Measurements from ENCODE around the gene GUCY1A1.
A peak's percentile ranks its signal among the peaks of the same experiment; 100 is the strongest.

The GUCY1A1 gene

DNA sequence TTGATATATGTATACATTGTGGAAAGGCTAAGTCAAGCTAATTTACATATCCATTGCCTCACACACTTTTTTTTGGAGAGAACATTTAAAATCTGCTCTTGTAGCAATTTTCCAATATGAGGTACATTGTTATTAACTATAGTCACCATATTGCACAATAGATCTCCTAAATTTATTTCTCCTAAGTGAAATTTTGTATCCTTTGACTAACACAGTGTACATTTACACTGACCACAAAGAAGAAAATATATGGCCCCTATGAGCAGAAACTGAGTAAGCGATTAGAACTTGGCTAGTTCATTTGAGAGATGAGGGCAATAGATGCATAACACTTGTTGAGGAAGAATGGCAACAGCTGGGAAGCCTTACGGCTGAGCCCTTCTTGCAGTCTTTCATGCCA is 71.9 kb downstream of the GUCY1A1 start:
- DNase-seq (ENCODE audit: low read depth): no peak

DNA sequence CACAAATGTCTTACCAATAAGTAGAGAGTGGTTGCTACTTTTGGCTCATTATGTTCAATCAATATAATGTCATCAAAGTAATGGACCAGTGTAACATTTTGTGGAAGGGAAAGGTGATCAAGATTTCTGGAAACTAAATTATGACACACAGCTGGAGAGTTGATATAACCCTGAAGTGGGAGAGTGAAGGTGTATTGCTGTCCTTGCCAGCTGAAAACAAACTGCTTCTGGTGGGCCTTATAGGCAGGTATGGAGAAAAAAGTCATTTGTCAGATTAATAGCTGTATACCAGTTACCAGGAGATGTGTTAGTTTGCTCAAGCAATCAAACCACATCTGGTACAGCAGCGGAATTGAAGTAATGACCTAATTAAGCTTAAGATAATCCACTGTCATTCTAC is 74.9 kb downstream of the GUCY1A1 start:
- DNase-seq (ENCODE audit: low read depth): no peak

DNA sequence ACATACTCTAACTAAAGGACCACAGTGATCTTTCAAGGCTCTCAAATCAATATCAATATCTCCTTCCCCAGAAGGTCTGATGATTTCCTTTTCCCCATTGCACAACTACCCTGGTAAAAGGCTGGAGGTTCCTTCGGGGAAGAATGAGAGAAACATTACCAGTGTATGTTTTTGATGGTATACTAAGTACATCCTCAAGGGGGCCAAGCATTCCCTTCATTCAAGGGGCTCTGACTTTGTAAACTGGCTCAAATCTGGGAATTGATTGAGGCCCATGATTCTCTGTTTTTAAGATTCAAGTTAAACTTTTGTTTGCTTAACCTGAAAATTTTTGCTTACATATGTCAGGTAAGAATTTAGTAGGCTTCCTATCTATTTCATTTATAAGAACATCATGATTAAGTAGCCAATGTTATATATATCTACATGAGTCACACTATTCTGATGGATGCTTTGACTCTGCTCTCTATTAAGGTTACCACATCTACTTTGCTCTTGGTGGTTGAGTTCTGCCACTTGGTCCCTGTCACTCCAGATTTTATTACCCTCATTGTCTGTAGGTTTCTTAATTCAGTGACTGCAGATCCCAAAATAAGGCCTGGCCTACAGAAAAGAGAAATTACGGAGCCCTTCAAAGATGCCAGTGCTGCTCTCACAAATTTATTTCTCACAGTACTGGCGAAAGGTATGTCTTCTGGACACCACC is 75.8 kb downstream of the GUCY1A1 start:
- DNase-seq (ENCODE audit: low read depth): no peak

DNA sequence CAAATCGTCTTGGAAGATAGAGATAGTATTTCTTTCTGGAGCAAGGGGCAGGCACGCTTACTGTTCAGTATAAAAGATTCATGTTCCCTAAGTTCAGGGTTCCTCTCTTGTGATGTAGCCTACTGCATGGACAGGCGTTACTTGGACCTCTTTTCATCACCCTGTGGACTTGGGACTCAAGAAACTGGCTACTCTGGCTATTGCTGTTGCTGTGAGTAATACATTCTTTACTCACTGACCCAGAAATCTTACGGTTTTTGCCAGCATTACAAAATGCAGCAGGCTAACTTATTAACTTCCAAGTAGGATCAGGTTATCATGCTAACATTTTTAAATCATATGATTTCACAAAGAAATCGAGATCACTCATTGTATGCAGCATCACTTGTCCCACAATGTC is 79.3 kb downstream of the GUCY1A1 start:
- no peak for DNase-seq (ENCODE audit: low read depth)

DNA sequence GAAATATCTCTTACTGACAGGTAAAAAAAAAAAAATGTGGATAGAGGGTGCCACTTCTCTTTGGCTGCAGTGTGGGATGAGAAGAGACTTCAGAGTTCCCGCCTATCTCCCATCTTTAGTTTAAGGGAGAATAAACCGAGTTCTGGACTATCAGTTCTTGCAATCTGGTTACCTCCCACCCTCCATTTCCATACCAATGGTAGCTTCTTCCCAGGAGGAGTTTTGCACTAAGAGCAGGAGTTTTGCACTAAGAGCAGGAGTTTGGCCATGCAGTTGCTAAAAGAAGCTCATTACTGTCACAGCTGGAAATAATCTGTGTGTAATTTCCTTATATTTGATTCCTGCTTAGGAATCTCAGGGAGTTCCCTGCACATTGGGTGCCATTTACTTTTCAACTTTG is 81.4 kb downstream of the GUCY1A1 start:
- no peak for DNase-seq (ENCODE audit: low read depth)

DNA sequence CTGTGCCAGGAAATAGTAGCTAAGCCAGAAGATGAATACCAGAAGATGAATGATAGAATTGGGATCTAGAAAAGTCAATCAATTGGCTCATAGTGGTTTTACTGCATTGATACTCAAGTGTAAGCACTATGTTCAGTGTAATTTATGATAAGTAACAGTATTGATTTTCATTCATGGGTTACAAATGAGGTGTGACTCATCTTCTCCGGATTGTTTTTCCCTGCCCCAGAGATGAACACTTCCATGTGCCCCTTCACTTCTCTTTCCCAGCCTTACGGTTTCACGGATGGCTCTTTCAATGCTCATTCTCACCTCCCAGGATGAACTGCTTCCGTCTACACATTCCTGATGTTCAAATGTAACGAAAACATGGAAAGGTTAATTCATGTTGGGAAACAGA is 82.4 kb downstream of the GUCY1A1 start:
- DNase-seq (ENCODE audit: low read depth): no peak

DNA sequence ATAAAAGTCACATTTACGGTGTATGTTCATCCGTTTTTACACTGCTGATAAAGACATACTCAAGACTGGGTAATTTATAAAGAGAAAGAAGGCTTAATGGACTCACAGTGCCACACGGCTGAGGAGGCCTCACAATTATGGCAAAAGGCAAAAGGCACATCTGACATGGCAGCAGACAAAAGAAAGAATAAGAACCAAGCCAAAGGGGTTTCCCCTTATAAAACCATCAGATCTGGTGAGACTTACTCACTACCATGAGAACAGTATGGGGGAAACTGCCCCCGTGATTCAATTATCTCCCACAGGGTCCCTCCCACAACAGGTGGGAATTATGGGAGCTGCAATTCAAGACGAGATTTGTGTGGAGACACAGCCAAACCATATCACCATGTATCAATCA is 84.9 kb downstream of the GUCY1A1 start:
- DNase-seq (ENCODE audit: low read depth): no peak

DNA sequence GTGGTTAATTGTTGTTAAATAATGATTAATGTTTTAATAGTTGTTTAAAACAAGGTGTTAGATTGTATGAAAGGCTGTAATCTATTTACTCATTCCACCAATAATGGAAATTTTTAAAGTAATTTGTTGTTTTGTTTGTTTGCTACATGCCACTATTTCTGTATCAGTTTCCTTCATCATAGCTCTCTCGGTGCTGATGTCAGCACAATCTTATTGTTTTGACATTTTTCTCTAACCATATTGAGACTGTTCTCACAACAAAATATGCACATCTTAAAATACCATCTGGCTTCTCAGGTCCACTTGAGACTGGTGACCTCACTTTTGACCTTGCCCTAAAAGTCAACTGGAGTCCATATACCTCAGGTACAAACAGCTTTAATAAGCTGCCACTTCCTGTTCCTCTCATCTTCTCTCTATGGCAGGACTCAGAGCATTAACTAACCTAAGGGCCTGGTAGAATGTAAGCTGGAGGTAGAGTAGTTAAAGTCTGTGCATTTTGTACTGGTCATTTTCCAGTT is 91.2 kb downstream of the GUCY1A1 start:
- DNase-seq (ENCODE audit: low read depth): no peak

DNA sequence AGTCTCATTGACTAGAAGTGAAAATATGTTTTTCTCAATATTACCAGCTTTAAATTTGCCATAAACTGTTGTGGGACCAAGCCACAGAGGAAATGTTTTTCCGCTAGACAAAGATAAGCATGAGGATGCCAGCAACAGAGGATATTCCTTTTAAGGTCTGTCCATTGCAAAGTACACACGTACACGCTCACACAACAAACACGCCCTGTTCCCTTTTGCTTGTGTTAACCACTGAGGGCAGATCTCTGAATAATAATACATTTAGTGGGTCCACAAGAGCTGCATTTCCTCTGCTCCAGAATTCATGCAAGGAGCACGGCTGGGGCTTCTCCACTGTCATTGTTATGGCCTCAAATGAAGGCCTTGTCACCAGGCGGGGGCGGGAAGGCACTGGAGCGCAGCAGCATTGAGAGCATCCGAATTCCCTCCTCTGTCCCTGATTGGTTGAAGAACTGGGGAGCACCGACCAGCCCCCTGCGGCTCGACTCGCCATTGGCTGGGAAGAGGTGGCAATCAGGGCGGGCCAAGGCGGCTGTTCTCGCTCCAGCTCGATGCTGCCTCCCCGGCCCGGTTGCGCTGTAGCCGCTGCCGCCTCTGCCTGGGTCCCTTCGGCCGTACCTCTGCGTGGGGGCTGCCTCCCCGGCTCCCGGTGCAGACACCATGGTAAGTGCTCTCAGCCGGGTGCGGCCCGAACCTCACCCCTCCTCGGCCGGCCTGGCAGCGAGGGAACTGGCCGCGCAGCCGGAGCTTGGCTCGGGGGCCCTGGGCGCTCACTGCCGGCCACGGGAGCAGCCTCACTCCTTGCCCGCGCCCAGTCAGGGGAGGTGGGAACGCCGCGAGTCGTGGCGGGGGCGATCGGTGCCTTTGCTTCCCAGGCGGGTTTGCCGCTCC is 92.1 kb downstream of the GUCY1A1 start, which contains the start of gene GUCY1B1:
Gene GUCY1B1 (plus strand): TSS at position 541 of the 891 bp plus-strand sequence. CDS start 120 bp downstream, at position 661.
- peak; percentile 66 for DNase-seq (ENCODE audit: low read depth)

DNA sequence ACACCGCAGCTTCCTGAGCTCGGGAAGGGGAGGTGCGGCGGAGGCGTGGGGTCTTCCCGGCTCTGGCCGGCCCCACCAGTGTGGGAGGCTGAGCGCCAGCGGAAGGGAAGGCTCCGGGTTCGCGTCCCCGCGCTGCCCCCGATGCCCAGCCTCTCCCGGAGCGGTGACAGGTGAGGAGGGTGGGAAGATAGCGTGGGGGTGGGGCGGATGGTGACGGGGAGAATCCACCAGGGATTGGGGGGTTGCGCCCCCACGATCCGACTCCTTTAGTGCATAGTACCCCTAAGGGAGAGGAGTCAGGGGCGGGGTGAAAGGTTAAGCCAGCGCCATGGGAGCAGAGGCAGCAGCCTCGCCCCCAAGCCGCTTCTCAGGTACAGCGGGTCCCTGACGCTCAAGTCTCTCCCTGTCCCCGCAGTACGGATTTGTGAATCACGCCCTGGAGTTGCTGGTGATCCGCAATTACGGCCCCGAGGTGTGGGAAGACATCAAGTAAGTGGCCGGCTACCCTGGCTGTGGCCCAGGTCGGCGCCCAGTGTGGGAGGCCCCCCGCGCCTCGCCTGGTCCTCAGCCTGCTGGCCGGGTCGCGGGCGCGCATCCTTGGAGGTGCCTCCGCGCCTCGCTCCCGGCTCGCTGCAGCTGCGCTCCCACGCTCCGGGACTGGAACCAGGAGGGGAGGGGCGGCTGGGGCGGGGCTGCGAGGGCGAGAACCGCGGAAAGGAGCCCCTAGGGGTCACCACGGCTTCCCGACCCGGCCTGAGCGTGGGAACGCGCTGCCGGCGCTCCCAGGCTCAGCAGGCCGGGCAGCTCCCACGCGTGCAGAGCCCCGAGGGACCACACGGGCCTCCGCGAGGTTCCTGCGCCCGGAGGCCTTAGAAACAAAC is 93.0 kb downstream of the GUCY1A1 start:
- DNase-seq (ENCODE audit: low read depth): peak; percentile 1

DNA sequence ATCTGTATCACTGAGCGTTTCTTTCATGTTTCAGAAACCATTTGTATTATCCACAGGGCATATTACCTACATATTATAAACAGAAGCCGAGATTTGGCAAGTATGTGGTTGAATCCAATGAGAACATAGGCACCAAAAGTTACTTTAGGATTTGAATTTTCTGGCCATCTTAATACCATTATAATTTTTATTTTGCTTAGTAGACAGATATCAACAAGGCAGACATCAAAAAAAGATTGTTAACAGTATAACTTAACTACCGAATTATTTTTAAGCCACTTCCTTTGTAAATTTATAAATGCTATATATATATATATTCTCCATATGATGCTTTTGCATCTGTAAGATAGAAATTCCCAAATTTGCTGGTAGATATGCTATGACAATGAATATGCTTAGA is 94.4 kb downstream of the GUCY1A1 start:
- DNase-seq (ENCODE audit: low read depth): no peak

DNA sequence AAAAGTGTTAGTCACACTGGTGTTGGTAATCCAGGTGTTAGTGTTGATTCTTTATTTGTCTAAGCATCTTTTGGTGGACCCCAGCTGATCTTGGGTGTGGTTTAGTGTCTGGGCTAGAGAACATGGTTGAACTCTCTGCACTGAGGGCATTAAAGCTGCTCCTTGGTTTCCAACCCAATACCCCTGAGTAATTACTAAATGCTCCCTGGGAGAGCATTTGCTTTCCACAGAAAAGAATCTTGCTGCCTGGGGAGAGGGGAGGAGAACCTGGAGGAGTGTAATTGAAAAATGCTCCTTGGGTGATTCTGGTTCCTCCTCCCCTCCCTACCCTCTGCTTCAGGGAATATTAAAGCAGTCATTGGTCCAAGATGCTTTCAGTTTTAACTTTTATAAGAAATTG is 95.3 kb downstream of the GUCY1A1 start:
- no peak for DNase-seq (ENCODE audit: low read depth)

DNA sequence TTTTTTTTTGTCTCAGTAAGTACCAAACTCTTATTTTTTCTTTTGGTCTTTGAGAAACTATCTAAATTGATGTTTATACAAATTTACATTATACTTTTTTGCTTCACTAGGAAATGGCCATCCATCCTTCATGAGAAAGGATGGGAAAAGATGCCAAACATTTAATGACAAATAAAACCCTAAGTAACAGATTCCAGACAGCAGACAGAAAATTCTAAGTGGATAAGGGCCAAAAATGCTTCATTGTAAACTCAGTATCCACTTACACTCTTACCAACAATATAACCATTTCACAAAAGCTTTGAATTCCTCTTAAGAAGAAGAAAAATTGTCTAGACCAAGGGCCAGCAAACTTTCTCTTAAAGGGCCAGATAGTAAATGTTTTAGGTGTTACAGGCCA is 95.7 kb downstream of the GUCY1A1 start:
- DNase-seq (ENCODE audit: low read depth): no peak

DNA sequence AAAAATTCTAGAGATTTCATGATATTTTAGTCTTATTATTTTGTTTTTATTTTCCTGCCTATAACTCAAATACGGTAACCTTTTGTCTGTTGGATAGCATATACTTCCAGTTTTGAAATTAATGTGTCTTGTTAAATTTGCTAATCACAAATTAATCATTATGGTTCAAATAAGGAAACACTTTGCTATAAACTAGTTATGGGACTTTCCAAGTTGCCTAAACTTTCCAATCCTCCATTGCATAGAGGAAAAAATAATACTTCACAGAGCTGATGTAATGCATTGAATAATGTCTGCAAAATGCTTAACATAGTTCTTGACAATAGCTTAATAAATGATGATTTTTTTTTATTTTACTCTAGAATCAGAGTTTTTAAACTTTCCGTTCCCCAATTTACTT is 96.9 kb downstream of the GUCY1A1 start:
- DNase-seq (ENCODE audit: low read depth): no peak

DNA sequence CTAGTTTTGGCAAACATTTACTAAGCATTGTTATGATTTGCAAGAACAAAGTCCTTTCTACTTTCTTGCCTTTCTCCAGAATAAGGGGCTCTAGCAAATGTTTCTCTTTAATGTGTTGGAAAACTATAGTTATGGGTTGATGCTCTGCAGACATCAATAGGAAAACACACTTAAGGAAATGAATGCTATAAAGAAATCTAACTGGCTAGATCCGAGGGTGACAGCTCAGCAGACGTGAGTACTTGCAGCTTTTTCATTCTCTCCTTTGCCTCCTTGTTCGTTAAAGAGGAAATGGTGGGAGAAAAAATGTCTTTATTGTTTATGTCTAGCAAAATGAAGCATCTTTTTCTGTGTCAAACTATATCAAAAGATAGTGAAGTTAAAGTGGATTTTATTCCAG is 98.5 kb downstream of the GUCY1A1 start:
- no peak for DNase-seq (ENCODE audit: low read depth)

DNA sequence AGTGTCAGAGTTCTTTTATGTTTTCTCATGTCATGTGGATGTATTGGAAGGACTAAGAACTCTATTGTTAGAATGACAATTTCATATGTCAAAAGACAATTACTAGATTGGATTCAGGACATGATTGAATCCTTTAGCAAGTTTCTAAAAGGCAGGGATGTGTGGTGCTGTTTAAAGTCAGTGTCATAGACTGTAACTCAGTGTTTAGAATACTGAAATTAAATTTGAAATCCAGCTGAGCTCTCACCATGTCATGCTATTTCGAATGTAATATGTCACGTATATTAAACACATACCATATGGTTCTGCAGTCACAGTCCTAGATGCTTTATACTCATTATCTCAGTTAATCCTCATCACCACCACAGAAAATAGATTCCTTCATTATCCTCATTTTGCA is 100.0 kb downstream of the GUCY1A1 start:
- no peak for DNase-seq (ENCODE audit: low read depth)

DNA sequence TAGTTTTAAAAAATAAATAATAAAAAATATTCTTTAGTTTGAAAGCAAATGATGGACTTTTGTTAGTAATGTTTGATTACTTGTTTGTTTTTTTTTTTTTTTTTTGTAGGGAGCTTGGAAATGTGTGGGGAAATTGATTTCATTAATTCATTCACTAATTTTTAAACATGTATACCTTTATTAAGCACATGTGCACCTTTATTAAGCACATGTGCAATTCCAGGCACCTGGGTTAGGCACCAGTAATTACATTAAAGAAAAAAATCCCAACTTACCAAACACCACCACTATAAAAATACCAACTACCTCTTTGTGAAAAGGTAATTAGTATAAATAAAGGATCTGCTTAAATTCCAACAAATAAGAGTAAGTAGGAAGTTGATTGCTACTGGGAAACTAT is 101.7 kb downstream of the GUCY1A1 start:
- no peak for DNase-seq (ENCODE audit: low read depth)

DNA sequence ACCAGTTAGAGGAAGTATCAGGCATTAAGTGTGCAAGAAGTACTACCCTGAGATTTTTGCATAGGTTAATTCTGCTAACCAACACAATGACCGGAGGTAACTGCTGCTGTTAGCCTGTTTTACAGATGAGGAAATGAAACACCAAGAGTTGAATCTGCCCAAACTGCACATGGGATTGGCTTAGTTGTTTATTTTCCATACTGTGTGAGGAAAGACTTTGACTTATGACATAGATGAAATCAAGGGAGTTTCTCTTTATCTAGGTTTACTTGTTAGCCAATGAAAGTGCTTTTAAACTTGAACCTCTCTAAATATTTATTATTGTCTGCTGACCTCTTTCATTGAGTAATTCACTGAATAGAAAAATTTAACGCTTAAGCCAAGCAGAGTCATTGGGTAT is 102.4 kb downstream of the GUCY1A1 start:
- DNase-seq (ENCODE audit: low read depth): no peak

DNA sequence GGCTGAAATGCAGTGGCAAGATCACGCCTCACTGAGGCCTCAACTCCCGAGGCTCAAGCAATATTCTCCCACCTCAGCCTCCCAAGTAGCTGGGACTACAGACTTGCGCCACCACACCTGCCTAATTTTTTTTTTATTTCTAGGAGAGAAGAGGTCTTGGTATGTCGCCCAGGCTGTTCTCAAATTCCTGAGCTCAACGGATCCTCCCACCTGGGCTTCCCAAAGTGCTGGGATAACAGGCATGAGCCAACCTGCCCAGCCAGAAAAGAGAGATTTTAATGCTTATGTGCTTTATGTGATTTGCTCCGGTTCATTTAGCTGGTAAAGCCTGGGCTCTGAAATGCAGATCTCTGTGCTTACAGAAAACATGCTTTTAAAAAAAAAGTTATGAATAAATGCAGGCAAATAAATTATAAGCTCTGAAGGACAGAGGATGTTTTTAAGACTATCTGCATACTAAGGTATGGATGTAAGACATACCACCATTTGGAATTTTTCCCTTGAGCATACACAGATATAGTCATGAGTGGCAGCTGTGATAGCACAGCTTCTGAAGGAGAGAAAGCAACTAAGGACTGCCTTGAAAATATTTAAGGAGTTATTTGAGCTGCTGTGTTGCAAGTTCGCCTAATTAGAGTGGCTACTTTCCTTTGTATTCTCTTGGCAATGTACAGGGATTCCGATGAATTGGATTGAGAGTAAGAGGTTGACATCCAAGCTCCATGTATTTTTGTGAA is 106.0 kb downstream of the GUCY1A1 start:
- no peak for DNase-seq (ENCODE audit: low read depth)

DNA sequence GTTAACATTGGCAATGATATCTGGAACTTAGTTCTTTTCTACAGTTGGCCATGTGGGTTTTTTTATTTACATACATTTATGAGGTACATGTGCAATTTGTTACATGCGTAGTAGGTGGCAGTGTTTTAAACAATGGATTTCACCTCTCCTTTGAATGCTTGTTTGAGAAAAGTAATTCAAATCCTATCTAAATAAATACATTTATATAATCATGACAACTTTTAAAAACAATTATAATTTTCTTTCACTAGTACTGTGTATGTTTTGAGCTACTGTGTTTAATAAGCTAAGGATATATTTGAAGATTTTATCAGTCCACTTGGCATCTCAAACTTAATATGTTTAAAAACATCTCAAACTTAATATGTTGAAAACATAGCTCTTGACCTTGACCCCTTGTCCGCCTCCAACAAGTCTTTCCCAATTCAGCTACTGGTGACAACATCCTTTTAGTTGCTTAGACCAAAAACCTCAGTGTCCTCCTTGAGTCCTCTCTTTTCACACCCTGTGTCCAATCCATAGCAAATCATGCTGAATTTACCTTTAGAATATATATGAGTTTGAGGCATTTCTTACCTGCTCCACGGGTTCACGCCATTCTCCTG is 106.7 kb downstream of the GUCY1A1 start:
- no peak for DNase-seq (ENCODE audit: low read depth)

DNA sequence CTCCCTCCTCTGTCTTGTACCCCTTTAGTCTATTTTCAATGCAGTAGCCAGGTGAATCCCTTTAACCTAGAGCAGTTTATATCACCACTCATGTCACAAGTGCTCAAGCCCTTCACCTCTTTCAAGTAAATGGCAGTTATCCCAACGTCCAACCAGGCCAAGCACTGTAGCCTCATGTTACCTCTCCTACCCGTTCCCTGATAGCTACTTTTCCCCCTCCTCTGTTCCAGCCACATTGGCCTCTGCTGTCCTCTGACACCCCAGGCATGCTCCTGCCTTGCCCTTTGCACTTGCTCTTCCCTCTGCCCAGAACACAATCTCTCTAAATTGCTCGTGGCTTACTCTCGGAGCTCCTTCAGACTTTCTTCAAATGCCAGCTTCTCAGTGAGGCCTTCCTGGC is 107.4 kb downstream of the GUCY1A1 start:
- no peak for DNase-seq (ENCODE audit: low read depth)

All from stimulated activated CD8-positive, alpha-beta memory T cell treated with anti-CD3 and anti-CD28 coated beads, Interleukin-4, amount 100 ng/mL, for 24 hours (primary cell).